GM23338 (cell line): ENCODE measurements around the gene RCSD1. TPM values are rescaled to one million over a fixed set of nuclear protein-coding genes. Genes with fewer than 3 reads are reported as not detected.

Source experiments
- ATAC-seq: fragments of 200-7000 bp; cut with Tn5 transposase; 3 replicates; pipeline ENCODE4 v1.9.1; 2020
- DNase-seq: peaks from one replicate; pipeline ENCODE4 v3.0.0-alpha.2; 2015; ENCODE audit warnings: low spot score
- H2AFZ ChIP-seq: fragments of 200-600 bp; sonication (generic); 2 replicates; pipeline ENCODE4 v1.8.0; 2016; ENCODE audit warnings: antibody characterized with exemption, mild to moderate bottlenecking, moderate library complexity
- H3F3A ChIP-seq: fragments of 200-600 bp; sonication (generic); replicated peaks from 2 replicates; pipeline ENCODE4 v1.8.0; 2017; ENCODE audit warnings: antibody characterized with exemption, mixed run types, low read depth
- H3K27ac ChIP-seq: fragments of 200-600 bp; sonication (generic); 2 replicates; pipeline ENCODE4 v1.6.1; 2016; ENCODE audit warnings: low read depth
- H3K27me3 ChIP-seq: fragments of 200-600 bp; sonication (generic); 2 replicates; pipeline ENCODE4 v1.8.0; 2016; ENCODE audit warnings: mild to moderate bottlenecking, mixed run types, moderate library complexity; ENCODE audit not compliant: insufficient read depth
- H3K36me3 ChIP-seq: fragments of 200-600 bp; sonication (generic); 2 replicates; pipeline ENCODE4 v1.8.0; 2016; ENCODE audit warnings: mild to moderate bottlenecking; ENCODE audit not compliant: insufficient read depth
- H3K4me1 ChIP-seq: fragments of 200-600 bp; sonication (generic); 2 replicates; pipeline ENCODE4 v1.8.0; 2016; ENCODE audit warnings: mild to moderate bottlenecking, moderate library complexity; ENCODE audit not compliant: insufficient read depth
- H3K4me2 ChIP-seq: fragments of 200-600 bp; sonication (generic); 2 replicates; pipeline ENCODE4 v1.7.1; 2017; ENCODE audit warnings: mixed run types
- H3K4me3 ChIP-seq: fragments of 200-600 bp; sonication (generic); 2 replicates; pipeline ENCODE4 v1.6.1; 2016; ENCODE audit warnings: mixed run types
- H3K79me2 ChIP-seq: fragments of 200-600 bp; sonication (generic); replicated peaks from 2 replicates; pipeline ENCODE4 v1.8.0; 2017; ENCODE audit warnings: mild to moderate bottlenecking; ENCODE audit not compliant: insufficient read depth
- H3K9me2 ChIP-seq: fragments of 200-600 bp; sonication (generic); 2 replicates; pipeline ENCODE4 v1.8.0; 2017; ENCODE audit not compliant: insufficient read depth
- H4K20me1 ChIP-seq: fragments of 200-600 bp; sonication (generic); replicated peaks from 2 replicates; pipeline ENCODE4 v1.8.0; 2017; ENCODE audit warnings: mild to moderate bottlenecking; ENCODE audit not compliant: insufficient read depth
- H3K27ac Mint-ChIP-seq: 2 replicates; pipeline ENCODE4 v1.8.0; 2020; ENCODE audit warnings: inconsistent platforms, mild to moderate bottlenecking, moderate library complexity, mixed read lengths
- H3K27me3 Mint-ChIP-seq: 3 replicates; pipeline ENCODE4 v1.8.0; 2022; ENCODE audit warnings: low read depth, mild to moderate bottlenecking, moderate library complexity, mixed read lengths, inconsistent platforms; ENCODE audit not compliant: insufficient read depth, poor library complexity
- H3K36me3 Mint-ChIP-seq: 3 replicates; pipeline ENCODE4 v1.8.0; 2021; ENCODE audit warnings: low read depth, mild to moderate bottlenecking, inconsistent platforms, moderate library complexity, mixed read lengths
- H3K4me1 Mint-ChIP-seq: 3 replicates; pipeline ENCODE4 v1.8.0; 2020; ENCODE audit warnings: mild to moderate bottlenecking, inconsistent platforms, mixed read lengths
- H3K4me3 Mint-ChIP-seq: 3 replicates; pipeline ENCODE4 v1.8.0; 2021; ENCODE audit warnings: moderate library complexity, mild to moderate bottlenecking, inconsistent platforms, mixed read lengths
- H3K9me3 Mint-ChIP-seq: 3 replicates; pipeline ENCODE4 v1.8.0; 2020; ENCODE audit warnings: moderate library complexity, mild to moderate bottlenecking, inconsistent platforms, mixed read lengths
- CREB1 ChIP-seq: fragments of 250-450 bp; sonication (Bioruptor Pico); IDR thresholded peaks from 2 replicates; pipeline ENCODE4 v1.5.0; 2020; ENCODE audit warnings: low read depth, mild to moderate bottlenecking, moderate library complexity
- EZH2 ChIP-seq: fragments of 200-600 bp; sonication (generic); IDR thresholded peaks from one replicate; pipeline ENCODE4 v1.8.0; 2017; ENCODE audit warnings: antibody characterized with exemption, mild to moderate bottlenecking, low read depth; ENCODE audit not compliant: unreplicated experiment
- EZH2phosphoT487 ChIP-seq: fragments of 200-600 bp; sonication (generic); IDR thresholded peaks from one replicate; pipeline ENCODE4 v1.8.1; 2018; ENCODE audit warnings: antibody characterized with exemption; ENCODE audit not compliant: unreplicated experiment
- JUNB ChIP-seq: IDR thresholded peaks from one replicate; pipeline ENCODE4 v1.6.1; 2016; ENCODE audit warnings: antibody characterized with exemption; ENCODE audit not compliant: unreplicated experiment
- NANOG ChIP-seq: IDR thresholded peaks from 2 replicates; pipeline ENCODE4 v1.6.1; 2016; ENCODE audit warnings: antibody characterized with exemption, borderline replicate concordance
- POLR2AphosphoS5 ChIP-seq: IDR thresholded peaks from 2 replicates; pipeline ENCODE4 v1.6.1; 2016; ENCODE audit warnings: antibody characterized with exemption, low read depth
- REST ChIP-seq: IDR thresholded peaks from one replicate; pipeline ENCODE4 v1.6.1; 2018; ENCODE audit warnings: antibody characterized with exemption; ENCODE audit not compliant: unreplicated experiment
- STAT1 ChIP-seq: IDR thresholded peaks from one replicate; pipeline ENCODE4 v1.6.1; 2016; ENCODE audit warnings: antibody characterized with exemption; ENCODE audit not compliant: unreplicated experiment
- ZNF114 ChIP-seq: fragments of 250-450 bp; sonication (Bioruptor Pico); IDR thresholded peaks from 2 replicates; pipeline ENCODE4 v1.5.0; 2020; ENCODE audit warnings: mild to moderate bottlenecking, moderate library complexity
- ZNF331 ChIP-seq: fragments of 250-450 bp; sonication (Bioruptor Pico); IDR thresholded peaks from 2 replicates; pipeline ENCODE4 v1.5.0; 2020; ENCODE audit warnings: low read depth, mild to moderate bottlenecking, moderate library complexity
- polyA plus RNA-seq: library from polyadenylated mRNA; unstranded; fragments of >200 nt; fragmentation: Nextera tagmentation; extraction: Ambion mirVana; gene quantifications from 2 replicates; pipeline ENCODE4 v1.2.1, GENCODE V29; 2016
- total RNA-seq: library from RNA; depleted of rRNA; stranded (reverse); fragments of >200 nt; shearing (Covaris generic); gene quantifications from 2 replicates; pipeline ENCODE4 v1.2.3, GENCODE V29; 2014
- TF ChIP-seq, protein P1 (sequence below): IDR thresholded peaks from 2 replicates; pipeline ENCODE4 v1.6.1; 2016; ENCODE audit warnings: antibody characterized with exemption
- TF ChIP-seq, protein P2 (sequence below), 2 experiments: fragments of 200-600 bp in 1 of 2; sonication (generic) in 1 of 2; conservative IDR thresholded peaks; 2 replicates each; pipeline versions ENCODE4 v1.5.1 to v1.6.1; 2016 to 2017; ENCODE audit warnings: antibody characterized with exemption in 2 of 2, low read depth in 2 of 2, mild to moderate bottlenecking in 2 of 2, moderate library complexity in 1 of 2
- TF ChIP-seq, protein P3 (sequence below): fragments of 250-450 bp; sonication (Bioruptor Pico); IDR thresholded peaks from 2 replicates; pipeline ENCODE4 v1.5.0; 2020; ENCODE audit warnings: mild to moderate bottlenecking, moderate library complexity

Gene RCSD1
- total and polyA plus RNA-seq, 2 experiments from 2014 or later, result 0.18 to 0.73 TPM

- TF ChIP-seq POLR2AphosphoS5 (no peak), ZNF331 (CRISPR knock-in tag) (no peak), CREB1 (CRISPR knock-in tag) (no peak)
Observed at GRCh38 chr1:167614851-167615250, 15.2 kb upstream of the RCSD1 start (continued).

GRCh38 chr1:167616521-167616920 is 13.5 kb upstream of the RCSD1 start:
- Histone ChIP-seq H3K4me1 (peaks cover 21% of the 10 kb centered on the region), H3K9me2 (peaks cover 8% of the 10 kb centered on the region; the same call in 1 of the 2 replicates), H3K27me3 (no peaks in the 10 kb centered on the region), H2AFZ (peak overlapping the region; percentile 90; the same call in 1 of the 2 replicates), H3K4me2 (no peak overlapping the region), H3K27ac (no peak overlapping the region), H3K4me3 (no peak overlapping the region), H4K20me1 (no peaks in the 10 kb centered on the region), H3F3A (no peaks in the 10 kb centered on the region), H3K79me2 (no peaks in the 10 kb centered on the region), H3K36me3 (peaks cover 4% of the 10 kb centered on the region; the same call in 1 of the 2 replicates)
- ATAC-seq (no peak), DNase-seq (no peak)
- H3K36me3 Mint-ChIP-seq, result peaks cover 5% of the 10 kb centered on the region; the same call in 1 of the 3 replicates
- no peak overlapping the region for H3K27ac Mint-ChIP-seq
- TF ChIP-seq EZH2phosphoT487 (no peak), POLR2AphosphoS5 (no peak), ZNF114 (no peak), NANOG (no peak), STAT1 (no peak), EZH2 (no peak), CREB1 (CRISPR knock-in tag) (no peak), REST (no peak), ZNF331 (CRISPR knock-in tag) (no peak), JUNB (no peak)
- TF ChIP-seq, protein P1, sequence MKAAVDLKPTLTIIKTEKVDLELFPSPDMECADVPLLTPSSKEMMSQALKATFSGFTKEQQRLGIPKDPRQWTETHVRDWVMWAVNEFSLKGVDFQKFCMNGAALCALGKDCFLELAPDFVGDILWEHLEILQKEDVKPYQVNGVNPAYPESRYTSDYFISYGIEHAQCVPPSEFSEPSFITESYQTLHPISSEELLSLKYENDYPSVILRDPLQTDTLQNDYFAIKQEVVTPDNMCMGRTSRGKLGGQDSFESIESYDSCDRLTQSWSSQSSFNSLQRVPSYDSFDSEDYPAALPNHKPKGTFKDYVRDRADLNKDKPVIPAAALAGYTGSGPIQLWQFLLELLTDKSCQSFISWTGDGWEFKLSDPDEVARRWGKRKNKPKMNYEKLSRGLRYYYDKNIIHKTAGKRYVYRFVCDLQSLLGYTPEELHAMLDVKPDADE, result no peak
- TF ChIP-seq, protein P2, sequence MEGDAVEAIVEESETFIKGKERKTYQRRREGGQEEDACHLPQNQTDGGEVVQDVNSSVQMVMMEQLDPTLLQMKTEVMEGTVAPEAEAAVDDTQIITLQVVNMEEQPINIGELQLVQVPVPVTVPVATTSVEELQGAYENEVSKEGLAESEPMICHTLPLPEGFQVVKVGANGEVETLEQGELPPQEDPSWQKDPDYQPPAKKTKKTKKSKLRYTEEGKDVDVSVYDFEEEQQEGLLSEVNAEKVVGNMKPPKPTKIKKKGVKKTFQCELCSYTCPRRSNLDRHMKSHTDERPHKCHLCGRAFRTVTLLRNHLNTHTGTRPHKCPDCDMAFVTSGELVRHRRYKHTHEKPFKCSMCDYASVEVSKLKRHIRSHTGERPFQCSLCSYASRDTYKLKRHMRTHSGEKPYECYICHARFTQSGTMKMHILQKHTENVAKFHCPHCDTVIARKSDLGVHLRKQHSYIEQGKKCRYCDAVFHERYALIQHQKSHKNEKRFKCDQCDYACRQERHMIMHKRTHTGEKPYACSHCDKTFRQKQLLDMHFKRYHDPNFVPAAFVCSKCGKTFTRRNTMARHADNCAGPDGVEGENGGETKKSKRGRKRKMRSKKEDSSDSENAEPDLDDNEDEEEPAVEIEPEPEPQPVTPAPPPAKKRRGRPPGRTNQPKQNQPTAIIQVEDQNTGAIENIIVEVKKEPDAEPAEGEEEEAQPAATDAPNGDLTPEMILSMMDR (conservative IDR thresholded peaks at IDR 0.05; ENCODE audit: low read depth in 2 of 2), result no peak
- TF ChIP-seq, protein P3, sequence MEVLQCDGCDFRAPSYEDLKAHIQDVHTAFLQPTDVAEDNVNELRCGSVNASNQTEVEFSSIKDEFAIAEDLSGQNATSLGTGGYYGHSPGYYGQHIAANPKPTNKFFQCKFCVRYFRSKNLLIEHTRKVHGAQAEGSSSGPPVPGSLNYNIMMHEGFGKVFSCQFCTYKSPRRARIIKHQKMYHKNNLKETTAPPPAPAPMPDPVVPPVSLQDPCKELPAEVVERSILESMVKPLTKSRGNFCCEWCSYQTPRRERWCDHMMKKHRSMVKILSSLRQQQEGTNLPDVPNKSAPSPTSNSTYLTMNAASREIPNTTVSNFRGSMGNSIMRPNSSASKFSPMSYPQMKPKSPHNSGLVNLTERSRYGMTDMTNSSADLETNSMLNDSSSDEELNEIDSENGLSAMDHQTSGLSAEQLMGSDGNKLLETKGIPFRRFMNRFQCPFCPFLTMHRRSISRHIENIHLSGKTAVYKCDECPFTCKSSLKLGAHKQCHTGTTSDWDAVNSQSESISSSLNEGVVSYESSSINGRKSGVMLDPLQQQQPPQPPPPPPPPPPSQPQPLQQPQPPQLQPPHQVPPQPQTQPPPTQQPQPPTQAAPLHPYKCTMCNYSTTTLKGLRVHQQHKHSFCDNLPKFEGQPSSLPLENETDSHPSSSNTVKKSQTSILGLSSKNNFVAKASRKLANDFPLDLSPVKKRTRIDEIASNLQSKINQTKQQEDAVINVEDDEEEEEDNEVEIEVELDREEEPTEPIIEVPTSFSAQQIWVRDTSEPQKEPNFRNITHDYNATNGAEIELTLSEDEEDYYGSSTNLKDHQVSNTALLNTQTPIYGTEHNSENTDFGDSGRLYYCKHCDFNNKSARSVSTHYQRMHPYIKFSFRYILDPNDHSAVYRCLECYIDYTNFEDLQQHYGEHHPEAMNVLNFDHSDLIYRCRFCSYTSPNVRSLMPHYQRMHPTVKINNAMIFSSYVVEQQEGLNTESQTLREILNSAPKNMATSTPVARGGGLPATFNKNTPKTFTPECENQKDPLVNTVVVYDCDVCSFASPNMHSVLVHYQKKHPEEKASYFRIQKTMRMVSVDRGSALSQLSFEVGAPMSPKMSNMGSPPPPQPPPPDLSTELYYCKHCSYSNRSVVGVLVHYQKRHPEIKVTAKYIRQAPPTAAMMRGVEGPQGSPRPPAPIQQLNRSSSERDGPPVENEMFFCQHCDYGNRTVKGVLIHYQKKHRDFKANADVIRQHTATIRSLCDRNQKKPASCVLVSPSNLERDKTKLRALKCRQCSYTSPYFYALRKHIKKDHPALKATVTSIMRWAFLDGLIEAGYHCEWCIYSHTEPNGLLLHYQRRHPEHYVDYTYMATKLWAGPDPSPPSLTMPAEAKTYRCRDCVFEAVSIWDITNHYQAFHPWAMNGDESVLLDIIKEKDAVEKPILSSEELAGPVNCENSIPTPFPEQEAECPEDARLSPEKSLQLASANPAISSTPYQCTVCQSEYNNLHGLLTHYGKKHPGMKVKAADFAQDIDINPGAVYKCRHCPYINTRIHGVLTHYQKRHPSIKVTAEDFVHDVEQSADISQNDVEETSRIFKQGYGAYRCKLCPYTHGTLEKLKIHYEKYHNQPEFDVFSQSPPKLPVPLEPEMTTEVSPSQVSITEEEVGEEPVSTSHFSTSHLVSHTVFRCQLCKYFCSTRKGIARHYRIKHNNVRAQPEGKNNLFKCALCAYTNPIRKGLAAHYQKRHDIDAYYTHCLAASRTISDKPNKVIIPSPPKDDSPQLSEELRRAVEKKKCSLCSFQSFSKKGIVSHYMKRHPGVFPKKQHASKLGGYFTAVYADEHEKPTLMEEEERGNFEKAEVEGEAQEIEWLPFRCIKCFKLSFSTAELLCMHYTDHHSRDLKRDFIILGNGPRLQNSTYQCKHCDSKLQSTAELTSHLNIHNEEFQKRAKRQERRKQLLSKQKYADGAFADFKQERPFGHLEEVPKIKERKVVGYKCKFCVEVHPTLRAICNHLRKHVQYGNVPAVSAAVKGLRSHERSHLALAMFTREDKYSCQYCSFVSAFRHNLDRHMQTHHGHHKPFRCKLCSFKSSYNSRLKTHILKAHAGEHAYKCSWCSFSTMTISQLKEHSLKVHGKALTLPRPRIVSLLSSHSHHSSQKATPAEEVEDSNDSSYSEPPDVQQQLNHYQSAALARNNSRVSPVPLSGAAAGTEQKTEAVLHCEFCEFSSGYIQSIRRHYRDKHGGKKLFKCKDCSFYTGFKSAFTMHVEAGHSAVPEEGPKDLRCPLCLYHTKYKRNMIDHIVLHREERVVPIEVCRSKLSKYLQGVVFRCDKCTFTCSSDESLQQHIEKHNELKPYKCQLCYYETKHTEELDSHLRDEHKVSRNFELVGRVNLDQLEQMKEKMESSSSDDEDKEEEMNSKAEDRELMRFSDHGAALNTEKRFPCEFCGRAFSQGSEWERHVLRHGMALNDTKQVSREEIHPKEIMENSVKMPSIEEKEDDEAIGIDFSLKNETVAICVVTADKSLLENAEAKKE (CRISPR knock-in tag), result no peak
- H3K4me3 Mint-ChIP-seq, result no peak overlapping the region
- peaks cover 7% of the 10 kb centered on the region for H3K27me3 Mint-ChIP-seq
- H3K9me3 Mint-ChIP-seq, result peaks cover 14% of the 10 kb centered on the region; the same call in 2 of the 3 replicates
- H3K4me1 Mint-ChIP-seq, result peaks cover 21% of the 10 kb centered on the region
